Kidney capillary endothelial cell (primary cell): ENCODE data around the gene PRKACG.
A peak's percentile ranks its signal among the peaks of the same experiment; 100 is the strongest.
"Not testable (repeated sequence)": the region's sequence is repeated elsewhere in the genome, so short reads cannot be mapped to it uniquely, and the experiment has no call there.

Experiments
- DNase-seq: peaks from one replicate; pipeline ENCODE4 v3.0.0-alpha.2; 2018; ENCODE audit warnings: low spot score

PRKACG gene

GRCh38 chr9:69014013-69014412, at the start of gene PRKACG:
TSS of gene PRKACG (minus strand) at chr9:69014113. CDS start at chr9:69014092, 21 bp downstream.
- DNase-seq: no peak

DNA sequence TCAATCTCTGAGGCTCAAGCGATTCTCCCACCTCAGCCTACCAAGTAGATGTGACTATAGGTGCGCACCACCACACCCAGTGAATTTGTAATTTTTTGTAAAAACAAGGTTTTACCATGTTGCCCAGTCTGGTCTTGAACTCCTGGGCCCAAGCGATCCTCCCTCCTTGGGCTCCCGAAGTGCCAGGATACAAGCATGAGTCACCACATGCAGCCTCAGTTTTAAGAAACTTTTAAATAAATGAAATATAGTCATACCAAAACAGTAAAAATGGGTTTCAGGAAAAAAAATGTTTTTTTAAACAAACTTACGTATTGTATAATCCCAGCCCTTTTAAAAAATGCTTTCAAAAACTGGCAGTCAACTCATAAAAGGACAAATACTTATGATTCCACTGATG, 48.3 kb upstream of the PRKACG start:
- DNase-seq: no peak

- no peak for DNase-seq
Observed at GRCh38 chr9:69060766-69061165, 46.9 kb upstream of the PRKACG start.

- no peak for DNase-seq
Observed at GRCh38 chr9:69058101-69058500, 44.2 kb upstream of the PRKACG start.

DNA sequence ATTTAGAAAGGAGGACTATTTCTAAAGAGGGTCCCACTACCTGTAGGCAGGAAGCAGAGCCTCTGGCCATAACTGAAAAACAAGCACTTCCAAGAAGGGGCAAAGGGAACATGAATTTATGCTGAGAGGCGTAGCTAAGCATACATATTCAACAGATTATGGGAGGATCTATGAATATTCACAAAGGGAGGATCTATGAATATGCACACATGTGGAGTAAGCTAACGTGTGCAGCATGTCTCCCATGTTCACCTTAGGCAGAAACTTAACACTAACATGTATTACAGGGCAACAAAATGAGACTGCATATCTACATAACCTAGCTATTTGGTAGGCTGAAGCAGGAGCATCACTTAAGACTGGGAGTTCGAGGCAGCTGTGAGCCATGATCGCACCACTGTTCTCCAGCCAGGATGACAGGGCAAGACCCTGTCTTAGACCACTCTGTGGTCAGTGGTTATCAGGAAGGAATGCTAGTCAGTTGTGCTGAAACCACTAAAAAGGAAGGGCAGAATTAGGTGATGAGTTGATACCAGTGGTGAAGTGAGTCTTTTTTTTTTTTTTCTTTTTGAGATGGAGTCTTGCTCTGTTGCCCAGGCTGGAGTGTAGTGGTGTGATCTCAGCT, 42.4 kb upstream of the PRKACG start:
- no peak for DNase-seq

GRCh38 chr9:69054989-69055388, 41.1 kb upstream of the PRKACG start:
- no peak for DNase-seq

DNA sequence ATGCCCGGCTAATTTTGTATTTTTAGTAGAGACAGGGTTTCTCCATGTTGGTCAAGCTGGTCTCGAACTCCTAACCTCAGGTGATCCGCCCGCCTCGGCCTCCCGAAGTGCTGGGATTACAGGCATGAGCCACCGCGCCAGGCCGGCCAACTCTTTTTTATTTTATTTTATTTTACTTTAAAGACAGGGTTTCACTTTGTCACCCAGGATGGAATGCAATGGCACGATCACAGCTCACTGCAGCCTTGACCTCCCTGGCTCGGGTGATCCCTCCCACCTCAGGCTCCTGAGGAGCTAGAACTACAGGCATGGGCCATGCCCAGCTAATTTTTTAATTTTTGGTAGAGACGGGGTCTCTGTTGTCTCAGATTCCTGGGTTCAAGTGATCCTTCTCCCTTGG, 37.0 kb upstream of the PRKACG start:
- not testable (repeated sequence) for DNase-seq

DNA sequence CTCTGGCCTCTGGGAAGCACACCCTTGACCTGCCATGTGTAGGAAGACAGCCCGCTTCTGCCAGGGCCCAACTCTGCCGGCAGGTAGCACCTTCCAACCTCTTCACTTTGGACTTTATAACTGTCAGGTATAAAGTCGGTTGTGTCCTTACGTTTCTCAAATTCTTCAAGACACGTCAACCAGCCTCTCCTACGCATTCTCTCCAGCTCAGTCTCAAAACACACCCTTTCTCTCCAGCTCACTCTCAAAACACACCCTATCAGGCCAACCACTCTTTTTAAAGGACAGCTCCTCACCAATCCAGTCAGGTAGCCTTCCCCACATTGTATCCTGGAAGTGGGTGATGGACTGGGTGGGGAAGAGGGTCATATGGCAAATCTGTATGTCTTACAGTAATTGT, 35.2 kb upstream of the PRKACG start:
- no peak for DNase-seq

DNA sequence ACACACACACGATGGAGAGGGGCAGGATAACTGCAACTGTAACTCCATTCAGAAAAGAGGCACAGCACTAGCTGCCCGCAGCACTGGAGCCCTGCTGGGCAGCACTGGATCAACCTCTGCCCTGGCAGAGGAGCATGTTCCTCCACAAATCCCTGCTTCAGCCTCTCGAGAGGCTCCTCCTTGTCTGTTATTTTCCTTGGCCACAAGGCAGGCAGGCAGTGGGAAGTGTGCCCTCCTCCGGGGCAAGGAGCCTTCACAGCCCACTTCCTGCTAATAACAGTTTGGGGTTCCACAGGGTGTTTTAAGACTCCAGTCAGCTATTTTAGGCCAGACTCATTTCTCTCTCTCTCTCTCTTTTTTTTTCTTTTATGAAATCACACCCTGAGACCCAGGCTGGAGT, 33.5 kb upstream of the PRKACG start:
- DNase-seq: no peak

GRCh38 chr9:69046723-69047122, 32.8 kb upstream of the PRKACG start:
- no peak for DNase-seq

- no peak for DNase-seq
Observed at GRCh38 chr9:69045821-69046220, 31.9 kb upstream of the PRKACG start.

- peak; percentile 33 for DNase-seq
Observed at GRCh38 chr9:69044240-69045219, 30.6 kb upstream of the PRKACG start.

- no peak for DNase-seq
Observed at GRCh38 chr9:69040646-69041045, 26.7 kb upstream of the PRKACG start.

DNA sequence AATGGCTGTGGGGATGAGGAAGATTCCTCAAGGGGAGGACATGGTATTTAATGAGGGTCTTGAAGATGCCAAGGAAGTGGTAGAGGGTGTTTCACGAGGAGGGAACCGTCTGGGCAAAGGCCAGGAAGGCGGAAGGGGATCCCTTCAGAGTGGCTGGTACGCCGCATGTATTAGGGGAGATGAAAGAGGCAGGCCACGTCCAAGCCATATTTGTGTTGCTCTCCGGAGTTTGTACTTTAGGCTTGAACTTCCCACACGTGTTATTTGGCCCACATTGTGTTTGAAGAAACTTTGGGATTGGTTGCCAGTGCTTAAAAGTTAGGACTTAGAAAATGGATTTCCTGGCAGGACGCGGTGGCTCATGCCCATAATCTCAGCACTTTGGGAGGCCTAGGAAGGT, 22.9 kb upstream of the PRKACG start:
- no peak for DNase-seq

GRCh38 chr9:69036309-69036708, 22.4 kb upstream of the PRKACG start:
- DNase-seq: peak; percentile 16

DNA sequence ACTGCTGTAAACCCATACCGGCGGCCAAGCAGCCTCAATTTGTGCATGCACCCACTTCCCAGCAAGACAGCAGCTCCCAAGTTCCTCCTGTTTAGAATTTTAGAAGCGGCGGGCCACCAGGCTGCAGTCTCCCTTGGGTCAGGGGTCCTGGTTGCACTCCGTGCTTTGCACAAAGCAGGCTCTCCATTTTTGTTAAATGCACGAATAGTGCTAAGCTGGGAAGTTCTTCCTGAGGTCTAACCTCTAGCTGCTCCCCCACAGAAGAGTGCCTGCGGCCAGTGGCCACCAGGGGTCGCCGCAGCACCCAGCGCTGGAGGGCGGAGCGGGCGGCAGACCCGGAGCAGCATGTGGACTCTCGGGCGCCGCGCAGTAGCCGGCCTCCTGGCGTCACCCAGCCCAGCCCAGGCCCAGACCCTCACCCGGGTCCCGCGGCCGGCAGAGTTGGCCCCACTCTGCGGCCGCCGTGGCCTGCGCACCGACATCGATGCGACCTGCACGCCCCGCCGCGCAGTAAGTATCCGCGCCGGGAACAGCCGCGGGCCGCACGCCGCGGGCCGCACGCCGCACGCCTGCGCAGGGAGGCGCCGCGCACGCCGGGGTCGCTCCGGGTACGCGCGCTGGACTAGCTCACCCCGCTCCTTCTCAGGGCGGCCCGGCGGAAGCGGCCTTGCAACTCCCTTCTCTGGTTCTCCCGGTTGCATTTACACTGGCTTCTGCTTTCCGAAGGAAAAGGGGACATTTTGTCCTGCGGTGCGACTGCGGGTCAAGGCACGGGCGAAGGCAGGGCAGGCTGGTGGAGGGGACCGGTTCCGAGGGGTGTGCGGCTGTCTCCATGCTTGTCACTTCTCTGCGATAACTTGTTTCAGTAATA, 21.8 kb upstream of the PRKACG start, which contains the start of gene FXN:
FXN (plus strand) TSS at position 315 of the 871 bp plus-strand sequence; CDS start at position 346, 31 bp downstream.
- DNase-seq: peak; percentile 75

- no peak for DNase-seq
Observed at GRCh38 chr9:69034071-69034470, 20.2 kb upstream of the PRKACG start.

DNA sequence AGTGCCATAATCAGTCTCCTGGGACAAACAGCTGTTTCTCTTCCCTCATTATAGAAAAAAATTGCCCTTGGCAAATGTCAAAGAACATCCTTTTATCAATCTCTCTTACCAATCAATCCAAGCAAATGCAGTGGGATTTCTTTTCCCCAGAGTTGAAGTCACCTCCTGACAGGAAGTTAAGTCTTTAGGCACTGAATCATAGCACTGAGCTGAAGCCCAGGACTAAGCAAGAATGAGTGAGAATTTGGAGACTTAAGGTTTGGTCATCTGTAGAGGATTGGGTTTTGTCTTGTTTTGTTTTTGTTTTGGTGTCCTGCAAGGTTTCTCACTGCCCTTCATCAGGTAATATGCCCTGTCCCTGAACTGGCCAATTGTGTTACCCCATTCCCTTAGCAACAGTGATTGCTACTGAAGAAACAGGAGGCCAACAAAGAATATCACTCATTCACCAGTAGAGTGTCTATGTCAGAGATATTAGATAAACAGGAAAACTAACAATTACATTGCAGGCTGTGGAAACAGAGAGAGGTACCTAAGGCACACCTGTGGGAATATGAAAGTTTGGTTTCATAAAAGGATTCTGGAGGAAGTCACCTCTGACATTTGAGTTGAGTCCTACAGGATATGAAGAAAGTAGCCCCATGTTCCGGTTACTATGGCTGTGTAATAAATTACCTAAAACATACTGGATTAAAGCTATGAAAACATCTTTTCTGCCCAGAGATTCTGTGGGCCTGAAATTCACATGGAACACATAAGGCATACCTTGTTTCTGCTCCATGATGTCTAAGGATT, 17.1 kb upstream of the PRKACG start:
- peak; percentile 62 for DNase-seq

- no peak for DNase-seq
Observed at GRCh38 chr9:69029535-69029934, 15.6 kb upstream of the PRKACG start.

DNA sequence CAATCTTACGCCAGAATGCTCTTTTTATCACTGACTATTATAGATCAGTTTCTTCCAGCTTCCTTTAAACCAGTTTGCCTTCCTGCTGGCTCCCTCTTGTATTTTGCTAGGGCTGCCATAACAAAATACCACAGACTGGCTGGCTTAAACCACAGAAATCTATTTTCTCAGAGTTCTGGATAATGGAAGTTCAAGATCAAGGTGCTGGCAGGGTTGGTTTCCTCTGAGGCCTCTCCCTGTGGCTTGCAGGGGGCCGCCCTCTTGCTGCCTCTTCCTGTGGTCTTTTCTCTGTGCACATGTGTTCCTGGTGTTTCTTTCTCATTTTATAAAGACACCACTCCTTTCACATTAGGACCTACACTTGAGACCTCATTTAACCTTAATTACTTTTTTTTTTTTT, 14.8 kb upstream of the PRKACG start:
- no peak for DNase-seq

DNA sequence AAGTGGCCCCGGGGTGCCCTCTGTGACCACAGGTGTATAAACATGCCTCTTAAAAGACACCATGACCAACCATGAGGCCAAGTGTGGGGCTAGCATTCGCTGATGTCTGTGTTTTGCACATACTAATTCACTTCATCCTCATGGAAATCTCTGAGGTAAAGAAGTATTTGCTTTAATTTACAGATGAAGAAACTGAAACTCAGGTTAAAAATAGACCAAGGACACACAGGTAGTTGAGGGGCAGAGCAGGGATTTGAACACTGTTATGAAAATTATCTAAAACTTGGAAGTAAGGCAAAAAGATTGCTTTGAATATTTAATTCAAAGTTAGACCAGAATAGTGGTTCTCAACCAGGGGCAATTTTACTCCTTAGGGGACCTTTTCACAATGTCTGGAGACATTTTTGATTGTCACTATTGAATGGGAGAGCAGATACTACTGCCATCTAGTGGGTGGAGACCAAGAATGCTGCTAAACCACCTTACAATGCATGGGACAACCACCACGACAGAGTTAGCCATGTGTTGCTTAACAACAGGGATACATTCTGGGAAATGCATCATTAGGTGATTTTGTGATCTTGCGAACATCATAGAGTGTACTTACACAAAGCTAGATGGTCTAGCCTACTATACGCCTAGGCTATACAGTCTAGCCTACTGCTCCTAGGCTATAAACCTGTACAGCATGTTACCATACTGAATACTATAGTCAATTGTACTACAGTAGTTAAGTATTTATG, 13.6 kb upstream of the PRKACG start:
- DNase-seq: peak; percentile 47
